ENCODE results near the gene SNURF. TPM values are rescaled to one million over a fixed set of nuclear protein-coding genes. Genes with fewer than 3 reads are reported as not detected.

Gene SNURF
- total and polyA plus RNA-seq, 2 donors (not counting 1 experiment from before 2014, with no cell fraction given), result 5.0 to 61.1 TPM

- Histone ChIP-seq H3K27me3 (ENCODE audit: control insufficient read depth, insufficient read depth, low read length) (no peaks in the 10 kb centered on the region), H3K27ac (ENCODE audit: insufficient read depth, low read length) (no peak overlapping the region), H3K9me3 (ENCODE audit: control insufficient read depth, insufficient read depth, low read depth, low read length) (no peaks in the 10 kb centered on the region), H4K20me1 (ENCODE audit: control insufficient read depth, extremely low read depth, insufficient read depth, low read length) (no peaks in the 10 kb centered on the region), H3K4me1 (ENCODE audit: control insufficient read depth, extremely low read depth, insufficient read depth, low read length) (no peaks in the 10 kb centered on the region), H3K36me3 (ENCODE audit: control insufficient read depth, insufficient read depth, low read length) (no peaks in the 10 kb centered on the region), H3K9ac (ENCODE audit: insufficient read depth, low read length) (no peak overlapping the region), H3K4me3 (replicated peaks in 1 of 4; ENCODE audit: control extremely low read depth in 1 of 4, insufficient read depth in 1 of 4, low read depth in 3 of 4, low read length in 4 of 4) (no peak overlapping the region), H2AFZ (ENCODE audit: low read length) (no peak overlapping the region), H3K4me2 (ENCODE audit: extremely low read depth, insufficient read depth, low read length) (no peak overlapping the region), H3K79me2 (ENCODE audit: control insufficient read depth, insufficient read depth, low read length) (no peaks in the 10 kb centered on the region)
- DNase-seq (ENCODE audit: low read depth in 2 of 2), result no peak
- TF ChIP-seq EZH2 (IDR thresholded peaks at IDR 0.05; ENCODE audit: low read length, missing control alignments) (no peak), CTCF (conservative IDR thresholded peaks at IDR 0.05 in 1 of 2, IDR thresholded peaks at IDR 0.05 in 1 of 2; ENCODE audit: low read depth in 1 of 2, low read length in 2 of 2) (no peak)
Measured at GRCh38 chr15:24977686-24978085, 22.9 kb downstream of the SNURF start.

GRCh38 chr15:24985224-24985623 lies 30.4 kb downstream of the SNURF start:
- no peaks in the 10 kb centered on the region for H4K20me1 ChIP-seq (ENCODE audit: control insufficient read depth, extremely low read depth, insufficient read depth, low read length)
- H3K27me3 ChIP-seq (ENCODE audit: control insufficient read depth, insufficient read depth, low read length), result no peaks in the 10 kb centered on the region
- H3K9me3 ChIP-seq (ENCODE audit: control insufficient read depth, insufficient read depth, low read depth, low read length), result no peaks in the 10 kb centered on the region
- H3K4me1 ChIP-seq (ENCODE audit: control insufficient read depth, extremely low read depth, insufficient read depth, low read length), result no peaks in the 10 kb centered on the region
- TF ChIP-seq CTCF (conservative IDR thresholded peaks at IDR 0.05 in 1 of 2, IDR thresholded peaks at IDR 0.05 in 1 of 2; ENCODE audit: low read depth in 1 of 2, low read length in 2 of 2) (no peak), EZH2 (IDR thresholded peaks at IDR 0.05; ENCODE audit: low read length, missing control alignments) (no peak)
- H2AFZ ChIP-seq (ENCODE audit: low read length), result no peak overlapping the region
- H3K4me3 ChIP-seq (replicated peaks in 1 of 4; ENCODE audit: control extremely low read depth in 1 of 4, insufficient read depth in 1 of 4, low read depth in 3 of 4, low read length in 4 of 4), result no peak overlapping the region
- no peak for DNase-seq (ENCODE audit: low read depth in 2 of 2)
- no peak overlapping the region for H3K27ac ChIP-seq (ENCODE audit: insufficient read depth, low read length)
- no peaks in the 10 kb centered on the region for H3K36me3 ChIP-seq (ENCODE audit: control insufficient read depth, insufficient read depth, low read length)
- no peak overlapping the region for H3K9ac ChIP-seq (ENCODE audit: insufficient read depth, low read length)
- no peaks in the 10 kb centered on the region for H3K79me2 ChIP-seq (ENCODE audit: control insufficient read depth, insufficient read depth, low read length)
- no peak overlapping the region for H3K4me2 ChIP-seq (ENCODE audit: extremely low read depth, insufficient read depth, low read length)

GRCh38 chr15:24986653-24987052 lies 31.9 kb downstream of the SNURF start:
- Histone ChIP-seq H3K27ac (ENCODE audit: insufficient read depth, low read length) (no peak overlapping the region), H3K4me2 (ENCODE audit: extremely low read depth, insufficient read depth, low read length) (no peak overlapping the region), H3K9me3 (ENCODE audit: control insufficient read depth, insufficient read depth, low read depth, low read length) (no peaks in the 10 kb centered on the region), H3K4me1 (ENCODE audit: control insufficient read depth, extremely low read depth, insufficient read depth, low read length) (no peaks in the 10 kb centered on the region), H3K4me3 (replicated peaks in 1 of 4; ENCODE audit: control extremely low read depth in 1 of 4, insufficient read depth in 1 of 4, low read depth in 3 of 4, low read length in 4 of 4) (no peak overlapping the region), H3K27me3 (ENCODE audit: control insufficient read depth, insufficient read depth, low read length) (no peaks in the 10 kb centered on the region), H3K36me3 (ENCODE audit: control insufficient read depth, insufficient read depth, low read length) (no peaks in the 10 kb centered on the region), H3K9ac (ENCODE audit: insufficient read depth, low read length) (no peak overlapping the region), H4K20me1 (ENCODE audit: control insufficient read depth, extremely low read depth, insufficient read depth, low read length) (no peaks in the 10 kb centered on the region), H3K79me2 (ENCODE audit: control insufficient read depth, insufficient read depth, low read length) (no peaks in the 10 kb centered on the region), H2AFZ (ENCODE audit: low read length) (no peak overlapping the region)
- no peak for DNase-seq (ENCODE audit: low read depth in 2 of 2)
- TF ChIP-seq CTCF (conservative IDR thresholded peaks at IDR 0.05 in 1 of 2, IDR thresholded peaks at IDR 0.05 in 1 of 2; ENCODE audit: low read depth in 1 of 2, low read length in 2 of 2) (no peak), EZH2 (IDR thresholded peaks at IDR 0.05; ENCODE audit: low read length, missing control alignments) (no peak)

Other genes with a start within 250 kb of the SNURF start
- 139 and 163 TPM in 2 replicates for gene SNRPN, start within 50 bp of the SNURF start, total RNA-seq
- 117 and 139 TPM in 2 replicates for gene SNRPN, start within 50 bp of the SNURF start, polyA plus RNA-seq